H9 (cell line): ENCODE measurements around the gene RRP15. TPM values are rescaled to one million over a fixed set of nuclear protein-coding genes. Genes with fewer than 3 reads are reported as not detected.

Experiments used
- DNase-seq: peaks from one replicate; pipeline ENCODE4 v3.0.0-alpha.2; 2017
- H2AFZ ChIP-seq: one replicate; pipeline ENCODE4 v1.6.1; 2013; ENCODE audit warnings: mild to moderate bottlenecking, low read length, control low read depth, moderate library complexity
- H2AK5ac ChIP-seq: 2 replicates; pipeline ENCODE4 v1.6.1; 2013; ENCODE audit warnings: low read length, control low read depth, mixed read lengths; ENCODE audit not compliant: insufficient read length
- H2BK120ac ChIP-seq: one replicate; pipeline ENCODE4 v1.6.1; 2013; ENCODE audit warnings: low read depth, mild to moderate bottlenecking, low read length, control low read depth, inconsistent platforms; ENCODE audit not compliant: poor library complexity, severe bottlenecking
- H2BK12ac ChIP-seq: 2 replicates; pipeline ENCODE4 v1.6.1; 2013; ENCODE audit warnings: low read length, control low read depth, mixed read lengths, low read depth; ENCODE audit not compliant: insufficient read length
- H2BK15ac ChIP-seq: 2 replicates; pipeline ENCODE4 v1.6.1; 2013; ENCODE audit warnings: low read depth, low read length, control low read depth
- H2BK20ac ChIP-seq: one replicate; pipeline ENCODE4 v1.6.1; 2013; ENCODE audit warnings: low read depth, mild to moderate bottlenecking, low read length, control low read depth, inconsistent platforms; ENCODE audit not compliant: poor library complexity, severe bottlenecking
- H2BK5ac ChIP-seq: 2 replicates; pipeline ENCODE4 v1.6.1; 2013; ENCODE audit warnings: low read length, control low read depth, mixed read lengths; ENCODE audit not compliant: insufficient read length
- H3K14ac ChIP-seq: 2 replicates; pipeline ENCODE4 v1.6.1; 2013; ENCODE audit warnings: low read length, control low read depth; ENCODE audit not compliant: insufficient read depth
- H3K18ac ChIP-seq: 2 replicates; pipeline ENCODE4 v1.6.1; 2013; ENCODE audit warnings: low read depth, mild to moderate bottlenecking, mixed read lengths, low read length, control low read depth; ENCODE audit not compliant: insufficient read length
- H3K23ac ChIP-seq: 2 replicates; pipeline ENCODE4 v1.6.1; 2013; ENCODE audit warnings: low read length, control low read depth, mixed read lengths, low read depth; ENCODE audit not compliant: insufficient read length
- H3K23me2 ChIP-seq: 2 replicates; pipeline ENCODE4 v1.6.1; 2013; ENCODE audit warnings: low read depth, mild to moderate bottlenecking, mixed read lengths, low read length, control low read depth; ENCODE audit not compliant: insufficient read length, poor library complexity, severe bottlenecking
- H3K27ac ChIP-seq: 2 replicates; pipeline ENCODE4 v1.5.1; 2013; ENCODE audit warnings: low read length, control low read depth, mixed read lengths, low read depth; ENCODE audit not compliant: insufficient read length
- H3K27me3 ChIP-seq: 2 replicates; pipeline ENCODE4 v1.6.1; 2013; ENCODE audit warnings: low read length, control low read depth, inconsistent platforms; ENCODE audit not compliant: insufficient read depth
- H3K4ac ChIP-seq: 2 replicates; pipeline ENCODE4 v1.6.1; 2013; ENCODE audit warnings: low read depth, mild to moderate bottlenecking, control low read depth, inconsistent platforms, low read length, moderate library complexity
- H3K4me1 ChIP-seq: 2 replicates; pipeline ENCODE4 v1.6.1; 2013; ENCODE audit warnings: low read length, control low read depth, inconsistent platforms; ENCODE audit not compliant: insufficient read depth
- H3K4me2 ChIP-seq: 2 replicates; pipeline ENCODE4 v1.6.1; 2013; ENCODE audit warnings: low read length, control low read depth, mixed read lengths; ENCODE audit not compliant: insufficient read length, insufficient read depth
- H3K56ac ChIP-seq: 2 replicates; pipeline ENCODE4 v1.6.1; 2013; ENCODE audit warnings: low read depth, mild to moderate bottlenecking, mixed read lengths, low read length, control low read depth; ENCODE audit not compliant: insufficient read length
- H3K79me1 ChIP-seq: 2 replicates; pipeline ENCODE4 v1.6.1; 2013; ENCODE audit warnings: low read depth, mild to moderate bottlenecking, moderate library complexity, low read length, control low read depth, inconsistent platforms; ENCODE audit not compliant: insufficient read depth, poor library complexity, severe bottlenecking
- H3K79me2 ChIP-seq: 2 replicates; pipeline ENCODE4 v1.6.1; 2013; ENCODE audit warnings: low read length, control low read depth, inconsistent platforms; ENCODE audit not compliant: insufficient read depth
- H3K9ac ChIP-seq: 2 replicates; pipeline ENCODE4 v1.6.1; 2013; ENCODE audit warnings: low read length, control low read depth, mixed read lengths; ENCODE audit not compliant: insufficient read length; ENCODE audit errors: extremely low read depth
- H3K9me3 ChIP-seq: one replicate; pipeline ENCODE4 v1.6.1; 2013; ENCODE audit warnings: low read depth, low read length, inconsistent platforms; ENCODE audit not compliant: control insufficient read depth
- H3T11ph ChIP-seq: one replicate; pipeline ENCODE4 v1.6.1; 2013; ENCODE audit warnings: mild to moderate bottlenecking, low read length, control low read depth, inconsistent platforms
- H4K20me1 ChIP-seq: one replicate; pipeline ENCODE4 v1.6.1; 2013; ENCODE audit not compliant: control insufficient read depth, insufficient read length, insufficient read depth
- H4K5ac ChIP-seq: 2 replicates; pipeline ENCODE4 v1.6.1; 2013; ENCODE audit warnings: low read depth, mild to moderate bottlenecking, mixed read lengths, low read length, control low read depth; ENCODE audit not compliant: insufficient read length
- H4K8ac ChIP-seq: replicated peaks from 2 replicates; pipeline ENCODE4 v1.6.1; 2013; ENCODE audit warnings: low read length, control low read depth, mixed read lengths, low read depth; ENCODE audit not compliant: insufficient read length
- H4K91ac ChIP-seq: 2 replicates; pipeline ENCODE4 v1.6.1; 2013; ENCODE audit warnings: low read depth, mild to moderate bottlenecking, moderate library complexity, mixed read lengths, low read length, control low read depth; ENCODE audit not compliant: insufficient read length
- H3K27ac Mint-ChIP-seq, 3 experiments: 2 replicates in 2 of 3; 3 replicates in 1 of 3; pipeline ENCODE4 v1.8.0; 2020 to 2021; ENCODE audit warnings: mixed read lengths in 3 of 3, mild to moderate bottlenecking in 1 of 3, moderate library complexity in 1 of 3
- H3K27me3 Mint-ChIP-seq: 2 replicates; pipeline ENCODE4 v1.8.0; 2021; ENCODE audit warnings: low read depth, mild to moderate bottlenecking, moderate library complexity, mixed read lengths
- H3K36me3 Mint-ChIP-seq, 3 experiments: 2 replicates in 2 of 3; 3 replicates in 1 of 3; pipeline ENCODE4 v1.8.0; 2020 to 2021; ENCODE audit warnings: low read depth in 3 of 3, mixed read lengths in 3 of 3; ENCODE audit not compliant: insufficient read depth in 1 of 3
- H3K4me1 Mint-ChIP-seq, 2 experiments: 2 replicates each; pipeline ENCODE4 v1.8.0; 2020; ENCODE audit warnings: mixed read lengths in 2 of 2
- H3K4me3 Mint-ChIP-seq, 2 experiments: 2 replicates in 1 of 2; 3 replicates in 1 of 2; pipeline ENCODE4 v1.8.0; 2020 to 2021; ENCODE audit warnings: mild to moderate bottlenecking in 2 of 2, mixed read lengths in 2 of 2, moderate library complexity in 1 of 2
- H3K9me3 Mint-ChIP-seq, 2 experiments: 2 replicates in 1 of 2; 3 replicates in 1 of 2; pipeline ENCODE4 v1.8.0; 2020; ENCODE audit warnings: mild to moderate bottlenecking in 2 of 2, mixed read lengths in 2 of 2, moderate library complexity in 1 of 2
- CTCF ChIP-seq: fragments of 200-600 bp; sonication (generic); conservative IDR thresholded peaks from 3 replicates; pipeline ENCODE4 v1.8.0; 2021; ENCODE audit warnings: antibody characterized with exemption, mild to moderate bottlenecking
- WGBS: extraction: QIAGEN DNeasy Blood & Tissue Kit; methylation state at CpG from one replicate; pipeline ENCODE4 v1.1.7; 2013; ENCODE audit warnings: missing lambda C conversion rate, low lambda C conversion rate, mixed read lengths; ENCODE audit not compliant: insufficient read length; ENCODE audit errors: extremely low coverage; 5-methylcytosine and 5-hydroxymethylcytosine counted together
- total RNA-seq: library from RNA; stranded (reverse); gene quantifications from 2 replicates; pipeline ENCODE4 v1.2.1, GENCODE V29; 2021

The RRP15 gene
- total RNA-seq, 1 experiment from 2014 or later, result 48.7 TPM

GRCh38 chr1:218304281-218305039, 19.4 kb downstream of the RRP15 start:
- Mint-ChIP-seq H3K9me3 (no peaks in the 10 kb centered on the region), H3K36me3 (peaks cover 14 to 38% (median 37%) of the 10 kb centered on the region in 3 experiments; a peak in 6 of 7 replicates), H3K4me3 (peak overlapping the region in 1 of 2 experiments; percentile 22; a peak in 1 of 5 replicates), H3K27ac (peak overlapping the region in 2 of 3 experiments; percentile 66 to 89; a peak in 4 of 7 replicates), H3K27me3 (no peaks in the 10 kb centered on the region), H3K4me1 (peaks cover 46 to 62% of the 10 kb centered on the region in 2 experiments)
- Histone ChIP-seq H3K4me1 (peaks cover 2% of the 10 kb centered on the region; the same call in 1 of the 2 replicates), H2BK20ac (no peak overlapping the region), H3T11ph (no peak overlapping the region), H3K23ac (no peak overlapping the region), H3K23me2 (no peaks in the 10 kb centered on the region), H3K4me2 (no peak overlapping the region), H2BK5ac (no peak overlapping the region), H3K18ac (no peak overlapping the region), H2AK5ac (no peak overlapping the region), H3K9me3 (no peaks in the 10 kb centered on the region), H2BK120ac (no peak overlapping the region), H4K20me1 (no peaks in the 10 kb centered on the region), H3K79me2 (no peaks in the 10 kb centered on the region), H3K9ac (no peak overlapping the region), H2AFZ (no peak overlapping the region), H3K14ac (no peak overlapping the region), H3K27ac (no peak overlapping the region), H4K5ac (no peak overlapping the region), H2BK12ac (no peak overlapping the region), H4K8ac (no peak overlapping the region), H3K27me3 (no peaks in the 10 kb centered on the region), H2BK15ac (no peak overlapping the region), H4K91ac (no peak overlapping the region), H3K56ac (no peak overlapping the region), H3K4ac (no peak overlapping the region), H3K79me1 (peaks cover 4% of the 10 kb centered on the region)
- TF ChIP-seq CTCF, result no peak
- WGBS, result no CpG with 5 or more reads among the region's 8 CpGs
- no peak for DNase-seq
